K562 (cell line): ENCODE data around the gene FGGY.

Source experiments
- E2F4 ChIP-seq: sonication (generic); formaldehyde crosslinking; IDR thresholded peaks from 2 replicates; pipeline ENCODE4 v1.8.0; 2022; ENCODE audit warnings: mild to moderate bottlenecking, low read depth, missing genetic modification reagents
- EP300 ChIP-seq: IDR thresholded peaks from 2 replicates; pipeline ENCODE4 v1.6.1; 2012; ENCODE audit warnings: low read length, improper control_type of control experiment
- GABPA ChIP-seq: fragments of 200-800 bp; sonication (Bioruptor generic); conservative IDR thresholded peaks from 2 replicates; pipeline ENCODE4 v1.6.1; 2016; ENCODE audit warnings: low read depth, missing genetic modification characterization, missing compliant biosample characterization
- IRF2 ChIP-seq: sonication (generic); formaldehyde crosslinking; IDR thresholded peaks from 2 replicates; pipeline ENCODE4 v1.8.1; 2022; ENCODE audit warnings: mild to moderate bottlenecking, missing genetic modification reagents
- MAFK ChIP-seq: IDR thresholded peaks from 2 replicates; pipeline ENCODE4 v1.6.1; 2011; ENCODE audit warnings: low read length, improper control_type of control experiment
- POLR2A ChIP-seq: fragments of 450-650 bp; conservative IDR thresholded peaks from 2 replicates; pipeline ENCODE4 v1.6.1; 2016
- REST ChIP-seq, 2 experiments: fragments of 450-650 bp; formaldehyde crosslinking in 1 of 2; IDR thresholded peaks; 2 replicates each; pipeline versions ENCODE4 v1.4.0 to v1.6.1; 2014 to 2020; ENCODE audit warnings: mild to moderate bottlenecking in 2 of 2, borderline replicate concordance in 1 of 2, low read depth in 1 of 2
- RFX5 ChIP-seq: IDR thresholded peaks from 2 replicates; pipeline ENCODE4 v1.6.1; 2011; ENCODE audit warnings: low read depth, mild to moderate bottlenecking, improper control_type of control experiment, low read length
- SAFB2 ChIP-seq: fragments of 200-400 bp; formaldehyde crosslinking; IDR thresholded peaks from 2 replicates; pipeline ENCODE4 v1.6.1; 2018; ENCODE audit warnings: borderline replicate concordance, low read length, low read depth, moderate library complexity; ENCODE audit not compliant: severe bottlenecking
- SAP30 ChIP-seq: fragments of 200-600 bp; sonication (generic); IDR thresholded peaks from 2 replicates; pipeline ENCODE4 v1.6.1; 2012; ENCODE audit warnings: borderline replicate concordance, low read depth, mild to moderate bottlenecking, moderate library complexity, low read length, control low read depth, inconsistent platforms; ENCODE audit not compliant: insufficient read depth, poor library complexity, severe bottlenecking
- SP1 ChIP-seq: sonication (generic); formaldehyde crosslinking; IDR thresholded peaks from 2 replicates; pipeline ENCODE4 v1.8.1; 2022; ENCODE audit warnings: mild to moderate bottlenecking, missing genetic modification reagents
- TAF1 ChIP-seq: IDR thresholded peaks from 2 replicates; pipeline ENCODE4 v1.6.1; 2011; ENCODE audit warnings: mild to moderate bottlenecking, low read length, moderate library complexity; ENCODE audit not compliant: insufficient read depth, control insufficient read depth, severe bottlenecking; ENCODE audit errors: extremely low read depth
- XRCC3 ChIP-seq: fragments of 450-650 bp; IDR thresholded peaks from 2 replicates; pipeline ENCODE4 v1.6.1; 2017; ENCODE audit warnings: mild to moderate bottlenecking, moderate library complexity
- ZNF830 ChIP-seq: fragments of 250-450 bp; sonication (Bioruptor Pico); IDR thresholded peaks from 2 replicates; pipeline ENCODE4 v1.5.0; 2021; ENCODE audit warnings: mild to moderate bottlenecking

- TF ChIP-seq GABPA (tag) (no peak), SAP30 (no peak), POLR2A (no peak), MAFK (no peak), SAFB2 (no peak), XRCC3 (no peak), RFX5 (no peak), ZNF830 (CRISPR knock-in tag) (no peak), SP1 (CRISPR knock-in tag) (no peak), IRF2 (CRISPR knock-in tag) (no peak), EP300 (no peak), E2F4 (CRISPR knock-in tag) (no peak), REST (IDR thresholded peaks at IDR 0.05; ENCODE audit: borderline replicate concordance) (no peak), REST (CRISPR knock-in tag; IDR thresholded peaks at IDR 0.05; ENCODE audit: low read depth) (no peak), TAF1 (no peak)
Measured at GRCh38 chr1:59350521-59350920, 53.6 kb downstream of the FGGY start.
